ENCODE measurements around the gene PIGS. TPM values are rescaled to one million over a fixed set of nuclear protein-coding genes. Genes with fewer than 3 reads are reported as not detected.

PIGS gene
- total and polyA plus RNA-seq, 2 of the 4 experiments (the other 2 are of a cell fraction): 28.7 to 78.9 TPM

- Histone ChIP-seq H2AK9ac (replicated peaks; ENCODE audit: low read depth, low read length, poor library complexity) (no peak overlapping the region), H2AFZ (replicated peaks; ENCODE audit: low read length, poor library complexity) (no peak overlapping the region), H3K4me3 (ENCODE audit: insufficient read depth, low read depth, low read length) (no peak overlapping the region), H3K23ac (ENCODE audit: low read depth, low read length) (no peak overlapping the region), H3K27me3 (ENCODE audit: control insufficient read depth, insufficient read depth, low read length) (no peaks in the 10 kb centered on the region), H2BK20ac (ENCODE audit: low read depth, low read length) (no peak overlapping the region), H3K4me1 (ENCODE audit: control insufficient read depth, insufficient read depth, low read length) (no peaks in the 10 kb centered on the region), H4K20me1 (ENCODE audit: insufficient read depth, low read length) (no peaks in the 10 kb centered on the region), H3K4ac (ENCODE audit: low read depth, low read length) (no peak overlapping the region), H3K56ac (ENCODE audit: extremely low read depth, insufficient read depth, low read length) (no peak overlapping the region), H3K4me2 (ENCODE audit: low read depth, low read length) (no peak overlapping the region), H3K27ac (ENCODE audit: insufficient read depth, low read length) (no peak overlapping the region), H3K18ac (ENCODE audit: low read depth, low read length) (no peak overlapping the region), H2BK5ac (ENCODE audit: low read depth, low read length, poor library complexity, severe bottlenecking) (no peak overlapping the region), H2AK5ac (ENCODE audit: low read depth, low read length) (no peak overlapping the region), H2BK120ac (ENCODE audit: low read depth, low read length) (no peak overlapping the region), H4K91ac (ENCODE audit: insufficient read depth, low read depth, low read length) (no peak overlapping the region), H3K9ac (ENCODE audit: low read depth, low read length) (no peak overlapping the region), H2BK15ac (ENCODE audit: low read depth, low read length) (no peak overlapping the region), H4K5ac (ENCODE audit: low read depth, low read length) (no peak overlapping the region), H3K9me1 (ENCODE audit: insufficient read depth, low read length) (no peaks in the 10 kb centered on the region), H3K36me3 (ENCODE audit: control insufficient read depth, insufficient read depth, low read length) (peaks cover 72% of the 10 kb centered on the region), H4K8ac (ENCODE audit: low read depth in 2 of 2, low read length in 2 of 2) (no peak overlapping the region), H3K14ac (replicated peaks; ENCODE audit: low read depth, low read length) (no peak overlapping the region), H3K9me3 (ENCODE audit: control insufficient read depth, insufficient read depth, low read length) (no peaks in the 10 kb centered on the region), H3K79me1 (ENCODE audit: low read depth in 1 of 2, low read length in 2 of 2) (peaks cover 0 to 11% of the 10 kb centered on the region in 2 experiments; a peak in 2 of 4 replicates)
- WGBS, 2 experiments (ENCODE audit: extremely low coverage in 2 of 2, insufficient read length in 1 of 2): no CpG with 5 or more reads among the region's 2 CpGs
- intact Hi-C loops (cut with micrococcal nuclease) (no loop called here), dilution Hi-C loops (cut with HindIII; ENCODE audit: low sequenced_read_pairs, unreplicated experiment) (no loop called here), in situ Hi-C loops (cut with MboI; ENCODE audit: low sequenced_read_pairs) (no loop called here)
- TF ChIP-seq RCOR1 (IDR thresholded peaks at IDR 0.05; ENCODE audit: insufficient replicate concordance, low read length): no peak
- peak; percentile 24; the same call in 1 of the 2 replicates for TF ChIP-seq CEBPB (IDR thresholded peaks at IDR 0.05; ENCODE audit: low read depth, low read length)
- POLR2A ChIA-PET (ENCODE audit: unreplicated experiment): no interaction called here
- DNase-seq (no peak), ATAC-seq (ENCODE audit: low read depth) (no peak)
- CTCF ChIA-PET: no interaction called here
- no TSS peak for BruUV-seq (replicated peaks)
Observed at GRCh38 chr17:28620010-28620409, 48.7 kb upstream of the PIGS start.

Data from IMR-90 (cell line).